ENCODE results near the gene SPAG16.

- TF ChIP-seq CTCF (IDR thresholded peaks at IDR 0.05) (no peak), POLR2AphosphoS5 (IDR thresholded peaks at IDR 0.05) (no peak), POLR2A (IDR thresholded peaks at IDR 0.05) (no peak)
These were observed 885.5 kb downstream of the SPAG16 start for GRCh38 chr2:214169736-214170135.

Measured in breast epithelium (tissue), 3 donors.